GM23248 (cell line): Measurements from ENCODE around the gene MAPKAPK5.

ENCODE experiments used
- EZH2 ChIP-seq: fragments of 200-600 bp; sonication (generic); IDR thresholded peaks from 2 replicates; pipeline ENCODE4 v1.6.1; 2018; ENCODE audit warnings: antibody characterized with exemption, mild to moderate bottlenecking; ENCODE audit not compliant: insufficient read depth, poor library complexity, severe bottlenecking
- EZH2phosphoT487 ChIP-seq: fragments of 200-600 bp; sonication (generic); IDR thresholded peaks from 2 replicates; pipeline ENCODE4 v1.6.1; 2018; ENCODE audit warnings: antibody characterized with exemption, moderate library complexity, mild to moderate bottlenecking, low read depth; ENCODE audit not compliant: insufficient read depth

DNA sequence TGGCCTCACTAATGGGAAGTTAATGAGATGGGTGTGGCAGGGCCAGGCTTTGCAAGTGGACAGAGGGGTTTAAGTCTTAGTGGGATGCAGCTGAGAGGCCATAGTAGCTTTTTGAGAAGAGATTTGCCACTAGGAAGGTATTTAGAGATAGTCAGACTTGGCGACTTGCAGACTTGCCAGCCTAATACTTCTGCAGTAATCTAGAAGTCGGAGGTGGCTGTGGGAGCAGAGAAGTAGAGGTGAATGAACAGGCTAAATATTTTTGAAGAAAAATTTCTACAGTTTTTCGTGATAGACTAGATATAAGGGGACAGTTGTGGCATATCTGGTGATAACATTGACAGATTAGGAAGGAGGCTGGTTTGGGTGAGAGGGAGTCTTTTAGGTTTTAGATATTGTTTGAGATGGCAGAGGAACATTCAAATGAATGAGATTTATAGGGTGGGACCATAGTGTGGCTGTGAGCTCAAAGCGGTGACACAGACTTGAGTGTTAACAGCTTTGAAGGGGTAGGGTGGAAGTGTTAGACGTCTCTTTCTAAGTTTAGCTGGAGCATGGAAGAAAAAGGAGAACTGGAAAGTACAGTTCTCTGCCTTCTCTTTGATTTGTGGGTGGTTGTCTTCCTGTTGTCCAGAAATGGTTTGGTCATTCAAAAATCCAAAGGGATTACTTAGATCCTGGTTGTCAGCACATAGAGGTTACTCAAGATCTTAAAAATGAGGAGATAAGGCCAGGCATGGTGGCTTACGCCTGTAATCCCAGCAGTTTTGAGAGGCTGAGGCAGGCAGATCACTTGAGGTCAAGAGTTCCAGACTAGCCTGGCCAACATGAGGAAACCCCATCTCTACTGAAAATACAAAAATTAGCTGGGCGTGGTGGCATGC, 44.9 kb downstream of the MAPKAPK5 start:
- TF ChIP-seq EZH2 (no peak), EZH2phosphoT487 (no peak)
